Erythroblast (primary cell): ENCODE measurements around the gene ZNF217.
"Not testable (repeated sequence)": the region's sequence is repeated elsewhere in the genome, so short reads cannot be mapped to it uniquely, and the experiment has no call there.

Source experiments
- DNase-seq, 2 experiments: peaks; one replicate each; lab custom pipeline; 2025; lab: John Stamatoyannopoulos, UW
- GATA1 ChIP-seq: IDR thresholded peaks from 2 replicates; pipeline ENCODE4 v1.6.1; 2011; ENCODE audit warnings: low read depth, mild to moderate bottlenecking, control low read depth, low read length, moderate library complexity
- POLR2A ChIP-seq: IDR thresholded peaks from 2 replicates; pipeline ENCODE4 v1.6.1; 2011; ENCODE audit warnings: mild to moderate bottlenecking, low read length

The ZNF217 gene

GRCh38 chr20:53574259-53574789 lies 19.3 kb downstream of the ZNF217 start:
- no peak for DNase-seq
- TF ChIP-seq POLR2A (no peak), GATA1 (no peak)

DNA sequence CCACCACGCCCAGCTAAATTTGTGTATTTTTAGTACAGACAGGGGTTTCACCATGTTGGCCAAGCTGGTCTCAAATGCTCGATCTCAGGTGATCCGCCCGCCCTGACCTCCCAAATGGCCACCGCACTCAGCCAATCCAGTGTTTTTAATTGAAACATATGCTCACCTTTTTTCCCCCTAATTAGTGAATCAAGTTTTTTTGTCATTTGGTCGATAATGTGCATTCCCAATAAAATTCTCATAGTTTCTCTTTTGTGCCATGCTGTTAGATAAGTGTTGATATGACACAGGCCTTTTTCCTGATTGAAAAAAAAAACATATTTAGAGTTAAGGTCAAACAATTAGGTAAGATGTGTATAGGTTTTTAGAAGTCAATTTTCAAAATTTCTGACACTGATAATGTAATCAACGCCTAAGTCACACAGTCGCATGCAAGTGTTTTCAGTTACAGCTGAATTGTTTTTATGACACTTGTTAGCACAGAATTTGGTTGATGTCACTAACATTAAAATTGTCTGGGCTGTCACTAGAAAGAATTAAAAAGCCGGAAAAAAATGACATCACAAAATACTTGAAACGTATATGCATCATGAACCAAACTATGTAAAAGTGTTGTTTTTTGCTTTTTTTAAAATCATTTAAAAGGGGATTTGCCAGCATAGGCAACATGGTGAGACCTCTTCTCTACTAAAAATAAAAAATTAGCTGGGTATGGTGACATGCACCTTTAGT lies 21.9 kb downstream of the ZNF217 start:
- DNase-seq = no peak
- TF ChIP-seq GATA1 = no peak
- TF ChIP-seq POLR2A = no peak

GRCh38 chr20:53570446-53571276 lies 23.0 kb downstream of the ZNF217 start:
- peak; percentile 27 to 59 for DNase-seq
- TF ChIP-seq GATA1 = no peak
- no peak for TF ChIP-seq POLR2A

- TF ChIP-seq POLR2A (no peak), GATA1 (no peak)
- DNase-seq = no peak
Measured at GRCh38 chr20:53569606-53570307, 23.9 kb downstream of the ZNF217 start.

- DNase-seq = no peak
Measured at GRCh38 chr20:53569005-53569404, 24.6 kb downstream of the ZNF217 start.

DNA sequence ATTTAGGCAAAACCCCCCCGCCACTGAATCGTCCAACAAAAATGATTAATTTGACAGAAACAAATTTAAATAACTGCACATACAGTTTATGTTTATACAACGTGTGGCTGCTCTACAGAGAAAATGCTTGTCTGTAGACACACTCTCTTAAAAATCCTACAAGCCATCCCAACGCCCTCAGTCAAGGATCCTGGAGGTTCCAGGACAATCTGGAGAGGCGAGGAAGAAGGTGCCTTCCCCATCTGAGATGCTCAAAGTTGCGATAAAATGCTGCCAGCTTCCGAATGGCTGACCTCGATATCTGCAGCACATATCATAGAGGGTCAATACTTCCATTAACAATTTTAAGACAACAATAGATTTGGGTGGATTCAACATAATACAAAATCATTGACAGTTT lies 25.3 kb downstream of the ZNF217 start:
- TF ChIP-seq GATA1 (no peak), POLR2A (no peak)
- no peak for DNase-seq

More at GRCh38 chr20:53569005-53569404, 24.6 kb downstream of the ZNF217 start:
- no peak for TF ChIP-seq GATA1
- TF ChIP-seq POLR2A = no peak

- no peak for DNase-seq
- no peak for TF ChIP-seq GATA1
Measured at GRCh38 chr20:53567379-53567917, 26.2 kb downstream of the ZNF217 start.

GRCh38 chr20:53566623-53567022 lies 27.0 kb downstream of the ZNF217 start:
- DNase-seq = not testable (repeated sequence)

GRCh38 chr20:53565254-53565653 lies 28.4 kb downstream of the ZNF217 start:
- no peak for DNase-seq
- TF ChIP-seq GATA1 (no peak), POLR2A (no peak)

DNA sequence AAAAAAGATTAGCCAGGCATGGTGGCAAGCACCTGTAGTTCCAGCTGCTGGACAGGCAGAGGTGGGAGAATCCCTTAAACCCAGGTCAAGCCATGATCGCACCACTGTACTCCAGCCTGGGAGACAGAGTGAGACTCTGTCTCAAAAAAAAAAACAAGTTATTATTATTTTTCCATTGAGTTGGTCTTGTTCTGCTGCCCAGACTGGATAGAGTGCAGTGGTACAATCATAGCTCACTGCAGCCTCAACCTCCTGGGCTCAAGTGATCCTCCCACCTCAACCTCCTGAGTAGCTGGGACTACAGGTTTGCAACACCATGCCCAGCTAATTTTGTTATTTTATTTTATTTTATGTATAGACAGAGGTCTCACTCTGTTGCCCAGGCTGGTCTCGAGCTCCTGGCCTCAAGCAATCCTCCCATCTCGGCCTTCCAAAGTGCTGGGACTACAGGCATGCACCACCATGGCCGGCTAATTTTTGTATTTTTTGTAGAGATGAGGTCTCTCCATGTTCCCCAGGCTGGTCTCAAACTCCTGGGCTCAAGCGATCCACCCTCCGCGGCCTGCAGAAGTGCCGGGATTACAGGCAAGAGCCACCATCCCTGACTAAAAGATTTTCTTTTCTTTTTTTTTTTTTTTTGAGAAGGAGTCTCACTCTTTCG lies 31.4 kb downstream of the ZNF217 start:
- DNase-seq = not testable (repeated sequence)

DNA sequence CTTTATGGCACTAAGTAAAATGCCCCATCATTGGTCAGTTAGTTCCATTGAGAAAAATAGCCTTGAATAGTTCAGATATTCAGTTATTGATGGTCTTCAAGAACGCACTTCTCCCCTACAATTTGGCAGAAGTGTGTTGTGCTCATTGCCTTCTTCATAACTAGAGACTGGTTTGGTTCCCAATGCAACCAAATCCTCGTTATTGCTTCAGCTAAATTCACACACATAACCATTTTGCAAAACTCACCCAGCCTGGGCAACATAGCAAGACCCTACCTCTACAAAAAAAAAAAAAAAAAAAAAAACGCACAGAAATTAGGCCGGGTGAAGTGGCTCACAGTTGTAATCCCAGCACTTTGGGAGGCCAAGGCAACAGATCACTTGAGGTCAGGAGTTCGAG lies 32.1 kb downstream of the ZNF217 start:
- no peak for DNase-seq
- no peak for TF ChIP-seq GATA1

DNA sequence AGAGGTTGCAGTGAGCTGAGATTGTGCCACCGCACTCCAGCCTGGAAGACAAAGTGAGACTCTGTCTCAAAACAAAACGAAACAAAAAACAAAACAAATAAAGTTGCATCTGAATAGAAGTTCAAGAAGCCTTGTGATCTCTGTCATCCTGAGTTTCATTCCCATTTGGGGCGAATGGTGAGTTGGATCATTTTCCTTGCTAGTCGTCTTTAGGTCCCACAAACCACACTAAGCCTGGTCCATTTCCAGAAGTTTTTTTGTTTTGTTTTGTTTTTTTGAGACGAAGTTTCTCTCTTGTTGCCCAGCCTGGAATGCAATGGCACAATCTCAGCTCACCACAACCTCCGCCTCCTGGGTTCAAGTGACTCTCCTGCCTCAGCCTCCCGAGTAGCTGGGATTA lies 33.8 kb downstream of the ZNF217 start:
- TF ChIP-seq GATA1 (no peak), POLR2A (no peak)

GRCh38 chr20:53557130-53557529 lies 36.5 kb downstream of the ZNF217 start:
- DNase-seq = no peak
- no peak for TF ChIP-seq POLR2A
- TF ChIP-seq GATA1 = no peak

More for the DNA sequence above, 33.8 kb downstream of the ZNF217 start:
- no peak for DNase-seq
